Measurements from ENCODE around the gene PC. TPM values are rescaled to one million over a fixed set of nuclear protein-coding genes. Genes with fewer than 3 reads are reported as not detected.
A peak's percentile ranks its signal among the peaks of the same experiment; 100 is the strongest.
"Not testable (repeated sequence)": the region's sequence is repeated elsewhere in the genome, so short reads cannot be mapped to it uniquely, and the experiment has no call there.

The PC gene
- polyA plus RNA-seq, 1 donor (not counting 4 experiments of a cell fraction or from before 2014, with no cell fraction given), result 13.3 TPM

DNA sequence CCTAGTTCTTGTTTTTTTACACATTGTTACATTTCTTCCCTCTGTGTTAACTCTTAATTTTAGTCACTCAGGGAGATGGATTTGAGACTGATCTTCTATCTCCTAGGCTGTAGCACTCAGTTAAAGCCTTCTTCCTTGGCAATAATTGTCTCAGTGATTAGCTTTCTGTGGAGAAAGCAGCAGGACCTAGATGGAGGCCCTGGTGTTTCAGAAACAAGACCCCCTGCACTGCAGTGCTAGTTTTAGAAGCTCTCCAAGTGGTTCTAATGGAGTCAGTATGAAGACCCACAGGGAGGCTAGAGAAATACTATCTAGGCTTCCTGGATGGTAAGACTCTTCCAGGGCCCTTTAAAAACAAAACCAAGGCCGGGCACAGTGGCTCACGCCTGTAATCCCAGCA is 4.1 kb upstream of the PC start:
- Histone ChIP-seq H3K79me2 (ENCODE audit: control insufficient read depth, insufficient read depth, low read length) (no peaks in the 10 kb centered on the region), H3K4me1 (ENCODE audit: control insufficient read depth, extremely low read depth, insufficient read depth, low read length) (peaks cover 26% of the 10 kb centered on the region), H4K20me1 (ENCODE audit: control insufficient read depth, extremely low read depth, insufficient read depth, low read length) (no peaks in the 10 kb centered on the region), H3K4me2 (ENCODE audit: control insufficient read depth, extremely low read depth, insufficient read depth, low read depth, low read length) (no peak overlapping the region), H3K27me3 (ENCODE audit: control insufficient read depth, extremely low read depth, insufficient read depth, low read length) (no peaks in the 10 kb centered on the region), H3K27ac (ENCODE audit: control insufficient read depth, insufficient read depth, low read length) (no peak overlapping the region), H3K9me1 (ENCODE audit: control insufficient read depth, extremely low read depth, insufficient read depth, low read length) (no peaks in the 10 kb centered on the region), H3K36me3 (ENCODE audit: control insufficient read depth in 2 of 2, extremely low read depth in 1 of 2, insufficient read depth in 2 of 2, low read length in 2 of 2) (no peaks in the 10 kb centered on the region), H3K9me3 (ENCODE audit: control insufficient read depth, low read depth, low read length) (no peaks in the 10 kb centered on the region), H2AFZ (ENCODE audit: control insufficient read depth, low read length) (no peak overlapping the region), H3K4me3 (ENCODE audit: control insufficient read depth in 2 of 3, extremely low read depth in 1 of 3, insufficient read depth in 2 of 3, low read depth in 1 of 3, low read length in 3 of 3) (no peak overlapping the region), H3K9ac (ENCODE audit: control insufficient read depth, extremely low read depth, insufficient read depth, low read length) (no peak overlapping the region)
- no peak for DNase-seq (ENCODE audit: low read depth, low spot score)
- FAIRE-seq, result no peak
- dilution Hi-C loops (cut with MboI; ENCODE audit: extremely low pct_ligation_motif_present, low sequenced_read_pairs), result no loop called here
- TF ChIP-seq EZH2 (IDR thresholded peaks at IDR 0.05; ENCODE audit: low read length), result no peak
- TF ChIP-seq, protein P1, sequence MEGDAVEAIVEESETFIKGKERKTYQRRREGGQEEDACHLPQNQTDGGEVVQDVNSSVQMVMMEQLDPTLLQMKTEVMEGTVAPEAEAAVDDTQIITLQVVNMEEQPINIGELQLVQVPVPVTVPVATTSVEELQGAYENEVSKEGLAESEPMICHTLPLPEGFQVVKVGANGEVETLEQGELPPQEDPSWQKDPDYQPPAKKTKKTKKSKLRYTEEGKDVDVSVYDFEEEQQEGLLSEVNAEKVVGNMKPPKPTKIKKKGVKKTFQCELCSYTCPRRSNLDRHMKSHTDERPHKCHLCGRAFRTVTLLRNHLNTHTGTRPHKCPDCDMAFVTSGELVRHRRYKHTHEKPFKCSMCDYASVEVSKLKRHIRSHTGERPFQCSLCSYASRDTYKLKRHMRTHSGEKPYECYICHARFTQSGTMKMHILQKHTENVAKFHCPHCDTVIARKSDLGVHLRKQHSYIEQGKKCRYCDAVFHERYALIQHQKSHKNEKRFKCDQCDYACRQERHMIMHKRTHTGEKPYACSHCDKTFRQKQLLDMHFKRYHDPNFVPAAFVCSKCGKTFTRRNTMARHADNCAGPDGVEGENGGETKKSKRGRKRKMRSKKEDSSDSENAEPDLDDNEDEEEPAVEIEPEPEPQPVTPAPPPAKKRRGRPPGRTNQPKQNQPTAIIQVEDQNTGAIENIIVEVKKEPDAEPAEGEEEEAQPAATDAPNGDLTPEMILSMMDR (optimal IDR thresholded peaks at IDR 0.05 in 1 of 3, IDR thresholded peaks at IDR 0.05 in 1 of 3, conservative IDR thresholded peaks at IDR 0.05 in 1 of 3; ENCODE audit: extremely low read depth in 1 of 3, insufficient read depth in 2 of 3, low read length in 3 of 3), result no peak

DNA sequence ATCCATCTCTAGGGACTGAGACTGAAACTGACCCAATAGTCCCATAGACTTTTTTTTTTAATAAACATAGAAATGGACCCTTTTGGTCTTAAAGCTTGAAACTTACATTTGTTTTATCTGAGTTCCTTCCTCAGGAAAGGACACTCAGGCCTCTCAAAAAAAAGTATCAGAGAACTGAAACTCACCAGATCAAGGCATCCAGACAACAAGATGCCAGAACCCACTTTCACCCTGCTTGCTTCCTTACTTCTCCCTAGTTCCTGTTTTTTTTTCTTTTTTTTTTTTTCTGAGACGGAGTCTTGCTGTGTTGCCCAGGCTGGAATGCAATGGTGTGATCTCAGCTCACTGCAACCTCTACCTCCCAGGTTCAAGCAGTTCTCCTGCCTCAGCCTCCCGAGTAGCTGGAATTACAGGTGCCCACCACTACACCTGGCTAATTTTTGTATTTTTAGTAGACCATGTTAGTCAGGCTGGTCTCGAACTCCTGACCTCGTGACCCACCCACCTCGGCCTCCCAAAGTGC is 3.6 kb upstream of the PC start:
- H3K27me3 ChIP-seq (ENCODE audit: control insufficient read depth, extremely low read depth, insufficient read depth, low read length); FAIRE-seq; H3K36me3 ChIP-seq (ENCODE audit: control insufficient read depth in 2 of 2, extremely low read depth in 1 of 2, insufficient read depth in 2 of 2, low read length in 2 of 2); H3K9ac ChIP-seq (ENCODE audit: control insufficient read depth, extremely low read depth, insufficient read depth, low read length); dilution Hi-C loops (cut with MboI; ENCODE audit: extremely low pct_ligation_motif_present, low sequenced_read_pairs); H3K9me1 ChIP-seq (ENCODE audit: control insufficient read depth, extremely low read depth, insufficient read depth, low read length); H3K27ac ChIP-seq (ENCODE audit: control insufficient read depth, insufficient read depth, low read length); H2AFZ ChIP-seq (ENCODE audit: control insufficient read depth, low read length); H3K79me2 ChIP-seq (ENCODE audit: control insufficient read depth, insufficient read depth, low read length); H3K4me3 ChIP-seq (ENCODE audit: control insufficient read depth in 2 of 3, extremely low read depth in 1 of 3, insufficient read depth in 2 of 3, low read depth in 1 of 3, low read length in 3 of 3); H4K20me1 ChIP-seq (ENCODE audit: control insufficient read depth, extremely low read depth, insufficient read depth, low read length); DNase-seq (ENCODE audit: low read depth, low spot score); H3K9me3 ChIP-seq (ENCODE audit: control insufficient read depth, low read depth, low read length); H3K4me2 ChIP-seq (ENCODE audit: control insufficient read depth, extremely low read depth, insufficient read depth, low read depth, low read length): not testable (repeated sequence)
- H3K4me1 ChIP-seq (ENCODE audit: control insufficient read depth, extremely low read depth, insufficient read depth, low read length), result peaks cover 28% of the 10 kb centered on the region

DNA sequence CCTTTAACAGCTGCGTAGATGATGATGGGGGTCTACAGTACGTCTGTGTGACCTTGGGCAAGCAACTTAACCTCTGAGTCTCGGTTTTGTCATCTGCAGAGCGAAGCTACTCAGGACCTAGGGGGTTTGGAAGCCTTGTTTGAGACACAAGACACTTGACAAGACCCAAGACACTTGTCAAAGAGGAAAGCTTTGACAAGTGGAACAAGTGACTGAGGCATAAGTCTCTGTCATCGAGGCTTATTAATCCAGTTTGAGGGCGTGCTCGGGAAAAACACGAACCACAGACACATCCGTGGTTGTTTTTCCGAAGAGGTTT is 732 bp upstream of the PC start:
- Histone ChIP-seq H3K4me3 (ENCODE audit: control insufficient read depth in 2 of 3, extremely low read depth in 1 of 3, insufficient read depth in 2 of 3, low read depth in 1 of 3, low read length in 3 of 3) (peak overlapping the region; percentile 5 to 66 (median 37)), H3K79me2 (ENCODE audit: control insufficient read depth, insufficient read depth, low read length) (no peaks in the 10 kb centered on the region), H3K4me2 (ENCODE audit: control insufficient read depth, extremely low read depth, insufficient read depth, low read depth, low read length) (peak overlapping the region; percentile 89), H3K9me1 (ENCODE audit: control insufficient read depth, extremely low read depth, insufficient read depth, low read length) (no peaks in the 10 kb centered on the region), H4K20me1 (ENCODE audit: control insufficient read depth, extremely low read depth, insufficient read depth, low read length) (peaks cover 2% of the 10 kb centered on the region), H3K9me3 (ENCODE audit: control insufficient read depth, low read depth, low read length) (no peaks in the 10 kb centered on the region), H3K9ac (ENCODE audit: control insufficient read depth, extremely low read depth, insufficient read depth, low read length) (peak overlapping the region; percentile 50), H3K36me3 (ENCODE audit: control insufficient read depth in 2 of 2, extremely low read depth in 1 of 2, insufficient read depth in 2 of 2, low read length in 2 of 2) (no peaks in the 10 kb centered on the region), H3K27me3 (ENCODE audit: control insufficient read depth, extremely low read depth, insufficient read depth, low read length) (no peaks in the 10 kb centered on the region), H2AFZ (ENCODE audit: control insufficient read depth, low read length) (peak overlapping the region; percentile 83), H3K4me1 (ENCODE audit: control insufficient read depth, extremely low read depth, insufficient read depth, low read length) (peaks cover 23% of the 10 kb centered on the region), H3K27ac (ENCODE audit: control insufficient read depth, insufficient read depth, low read length) (peak overlapping the region; percentile 61)
- dilution Hi-C loops (cut with MboI; ENCODE audit: extremely low pct_ligation_motif_present, low sequenced_read_pairs), result no loop called here
- DNase-seq (ENCODE audit: low read depth, low spot score), result no peak
- no peak for FAIRE-seq
- no peak for TF ChIP-seq EZH2 (IDR thresholded peaks at IDR 0.05; ENCODE audit: low read length)
- TF ChIP-seq, protein P1 (optimal IDR thresholded peaks at IDR 0.05 in 1 of 3, IDR thresholded peaks at IDR 0.05 in 1 of 3, conservative IDR thresholded peaks at IDR 0.05 in 1 of 3; ENCODE audit: extremely low read depth in 1 of 3, insufficient read depth in 2 of 3, low read length in 3 of 3), result no peak
